ENCODE measurements around the gene PNMA1.

The PNMA1 gene, protein sequence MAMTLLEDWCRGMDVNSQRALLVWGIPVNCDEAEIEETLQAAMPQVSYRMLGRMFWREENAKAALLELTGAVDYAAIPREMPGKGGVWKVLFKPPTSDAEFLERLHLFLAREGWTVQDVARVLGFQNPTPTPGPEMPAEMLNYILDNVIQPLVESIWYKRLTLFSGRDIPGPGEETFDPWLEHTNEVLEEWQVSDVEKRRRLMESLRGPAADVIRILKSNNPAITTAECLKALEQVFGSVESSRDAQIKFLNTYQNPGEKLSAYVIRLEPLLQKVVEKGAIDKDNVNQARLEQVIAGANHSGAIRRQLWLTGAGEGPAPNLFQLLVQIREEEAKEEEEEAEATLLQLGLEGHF

DNA sequence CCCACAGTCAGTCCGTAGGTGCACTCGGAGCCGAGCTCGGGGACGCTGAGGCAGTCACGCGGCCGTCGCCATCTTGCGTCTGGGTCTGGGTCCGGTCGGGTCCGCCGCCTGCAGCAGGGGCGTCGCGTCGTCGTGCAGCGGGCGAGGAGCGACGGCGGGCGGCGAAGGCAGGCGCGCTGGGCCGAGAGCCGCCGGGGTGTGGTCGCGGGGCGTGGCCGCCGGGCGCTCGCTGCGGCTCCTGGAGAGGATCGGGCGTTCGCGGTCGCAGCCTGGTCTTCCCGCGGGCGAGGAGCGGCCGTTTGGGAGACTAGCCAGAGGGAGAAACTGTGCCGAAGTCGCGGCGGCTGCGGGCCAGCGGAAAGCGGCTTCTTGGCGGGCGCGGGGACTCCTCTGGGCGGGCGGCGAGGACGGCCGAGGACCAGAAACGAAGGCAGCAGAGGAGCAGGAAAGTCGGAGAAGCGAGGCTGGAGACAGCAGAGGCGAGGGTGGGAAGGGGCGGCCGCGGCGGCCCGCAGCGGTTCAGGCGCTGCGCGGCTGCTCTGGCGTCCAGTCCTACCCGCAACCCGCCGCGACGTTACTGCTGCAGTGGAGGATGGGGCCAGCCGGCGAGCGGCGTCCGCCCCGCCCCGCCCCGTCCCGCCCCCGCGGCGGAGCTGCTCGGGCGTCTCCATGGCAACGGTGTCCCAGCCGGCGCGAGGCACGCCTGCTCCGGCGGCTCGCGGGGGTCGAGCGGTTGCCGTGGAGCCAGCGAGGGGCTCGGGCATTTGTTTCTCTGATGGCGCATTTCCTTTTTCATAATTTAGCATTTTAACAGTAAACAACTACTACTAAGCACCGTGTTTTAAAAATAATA lies at the start of gene PNMA1:
PNMA1 (minus strand) TSS at position 582 of the 853 bp plus-strand sequence. CDS start 745 bp downstream, outside the sequence.
- DNase-seq (ENCODE audit: low read depth in 2 of 2): peak; percentile 76 to 85

DNA sequence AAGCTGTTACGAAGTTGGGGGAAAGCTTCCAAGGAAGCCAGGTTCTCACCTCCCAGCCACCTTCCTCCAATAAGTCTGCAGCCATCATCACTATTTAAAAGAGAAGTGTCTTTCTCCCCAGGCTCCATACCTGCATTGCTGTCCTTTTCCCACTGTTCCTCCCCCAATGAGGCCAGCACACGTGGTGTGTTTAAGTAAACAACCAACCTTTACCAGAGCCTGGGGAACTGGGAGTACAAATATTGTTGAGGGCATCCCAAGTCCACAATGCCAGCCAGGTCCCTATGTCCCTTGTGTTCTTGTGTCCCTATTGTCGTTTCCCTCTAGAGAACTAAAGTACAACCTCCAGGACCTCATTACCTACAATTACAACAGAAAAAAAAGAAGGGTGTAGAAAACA lies 49.2 kb upstream of the PNMA1 start:
- no peak for DNase-seq (ENCODE audit: low read depth in 2 of 2)

DNA sequence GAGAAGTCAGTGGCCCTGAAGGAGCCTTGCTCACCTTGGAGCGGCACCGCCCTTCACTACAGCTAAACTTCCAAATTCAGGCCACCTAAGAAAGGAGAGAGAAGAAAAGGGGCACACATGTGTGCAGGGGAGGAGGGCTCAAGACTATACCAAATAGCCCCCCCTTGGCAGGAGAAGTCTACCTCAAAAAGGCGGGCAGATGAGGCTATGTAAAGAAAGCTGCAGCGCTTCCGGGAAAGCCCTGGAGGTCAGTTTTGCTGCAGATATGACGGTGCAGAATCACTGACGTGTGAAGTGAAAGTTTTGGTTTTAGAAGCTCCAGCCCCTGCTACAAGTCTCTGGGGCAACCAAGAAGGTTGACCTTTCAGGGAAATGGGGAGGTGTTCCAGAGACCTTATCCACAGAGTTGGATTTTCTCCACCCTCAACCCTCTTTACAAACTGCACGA lies 48.2 kb upstream of the PNMA1 start:
- DNase-seq (ENCODE audit: low read depth in 2 of 2): no peak

DNA sequence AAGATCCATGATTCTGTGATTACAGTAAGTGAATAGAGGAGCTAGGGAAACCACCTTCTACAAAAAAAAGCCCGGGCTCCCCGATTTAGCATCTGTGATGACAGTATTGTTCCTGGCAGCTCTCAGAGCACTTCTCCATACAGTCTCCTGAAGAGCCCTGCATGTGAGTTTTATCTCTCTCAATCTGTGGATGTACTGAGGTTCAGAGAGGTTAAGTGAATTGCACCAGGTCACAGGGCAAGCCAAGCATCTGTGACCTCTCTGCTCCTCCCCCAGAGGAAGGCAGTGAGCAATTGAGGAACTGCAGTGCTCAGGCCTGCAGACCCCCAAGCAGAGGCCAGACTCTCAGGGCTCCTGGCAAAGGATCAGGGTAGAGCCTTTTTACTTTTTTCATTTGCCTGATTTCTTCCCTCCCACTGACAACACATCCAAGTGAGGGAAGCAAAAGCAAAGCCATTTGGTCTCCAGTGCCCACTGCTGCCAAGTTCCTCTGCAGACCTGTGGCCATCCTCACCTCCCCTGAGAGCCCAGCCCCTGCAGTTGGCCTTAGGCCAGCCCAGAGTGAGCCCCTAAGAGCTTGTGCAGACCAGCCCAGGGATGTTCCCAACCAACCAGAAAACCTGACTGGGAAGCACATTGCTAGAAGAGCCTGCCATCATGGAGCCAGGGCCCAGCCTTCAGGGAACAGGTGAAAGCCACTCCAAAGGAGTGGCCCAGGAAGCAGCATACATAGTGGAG lies 47.6 kb upstream of the PNMA1 start:
- DNase-seq (ENCODE audit: low read depth in 2 of 2): no peak

DNA sequence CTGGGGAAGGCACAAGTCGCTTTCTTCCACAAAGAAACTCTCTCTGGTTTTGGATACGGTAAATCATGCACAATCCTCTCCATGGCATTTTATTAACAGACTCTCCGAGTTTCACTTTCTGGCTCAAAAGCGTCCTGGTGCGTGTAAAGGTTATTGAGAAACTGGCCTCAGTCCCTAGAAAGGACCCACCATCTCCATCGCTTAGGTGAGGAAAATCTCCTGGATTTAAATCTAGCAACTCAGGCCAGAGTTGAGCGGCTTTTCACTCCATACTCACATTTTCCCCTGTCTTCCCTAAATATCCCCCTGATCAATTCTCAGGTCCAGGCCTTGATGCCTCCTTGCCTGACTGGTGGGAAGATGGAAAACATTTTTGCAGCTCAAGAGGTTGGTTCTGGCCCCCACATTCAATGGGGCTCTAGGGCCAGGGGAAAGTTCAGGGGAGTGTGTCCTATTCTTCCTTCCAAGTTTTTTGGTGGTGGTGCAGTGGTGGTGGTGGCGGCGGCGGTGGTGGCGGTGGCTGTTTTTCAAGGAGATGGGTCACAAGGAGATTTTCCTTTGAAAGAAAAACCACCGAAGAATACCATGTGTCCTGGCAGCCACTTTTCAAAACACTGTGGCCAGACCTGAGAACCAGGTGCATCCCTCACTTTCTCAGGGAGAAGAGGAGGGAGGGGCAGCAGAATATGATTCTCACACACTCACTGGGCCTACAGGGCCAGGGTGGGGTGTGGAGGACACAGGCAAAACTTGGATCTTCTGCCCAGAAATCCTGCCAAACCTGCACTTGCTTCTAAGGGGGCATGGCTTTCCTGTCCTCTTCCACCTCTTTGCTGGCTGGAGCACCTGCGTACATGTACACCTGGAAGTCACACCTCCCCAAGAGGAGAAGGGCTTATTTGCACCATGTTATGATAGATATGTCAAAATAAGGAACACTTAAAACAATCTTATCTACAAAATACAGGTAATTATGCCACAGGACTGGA lies 46.7 kb upstream of the PNMA1 start:
- no peak for DNase-seq (ENCODE audit: low read depth in 2 of 2)

DNA sequence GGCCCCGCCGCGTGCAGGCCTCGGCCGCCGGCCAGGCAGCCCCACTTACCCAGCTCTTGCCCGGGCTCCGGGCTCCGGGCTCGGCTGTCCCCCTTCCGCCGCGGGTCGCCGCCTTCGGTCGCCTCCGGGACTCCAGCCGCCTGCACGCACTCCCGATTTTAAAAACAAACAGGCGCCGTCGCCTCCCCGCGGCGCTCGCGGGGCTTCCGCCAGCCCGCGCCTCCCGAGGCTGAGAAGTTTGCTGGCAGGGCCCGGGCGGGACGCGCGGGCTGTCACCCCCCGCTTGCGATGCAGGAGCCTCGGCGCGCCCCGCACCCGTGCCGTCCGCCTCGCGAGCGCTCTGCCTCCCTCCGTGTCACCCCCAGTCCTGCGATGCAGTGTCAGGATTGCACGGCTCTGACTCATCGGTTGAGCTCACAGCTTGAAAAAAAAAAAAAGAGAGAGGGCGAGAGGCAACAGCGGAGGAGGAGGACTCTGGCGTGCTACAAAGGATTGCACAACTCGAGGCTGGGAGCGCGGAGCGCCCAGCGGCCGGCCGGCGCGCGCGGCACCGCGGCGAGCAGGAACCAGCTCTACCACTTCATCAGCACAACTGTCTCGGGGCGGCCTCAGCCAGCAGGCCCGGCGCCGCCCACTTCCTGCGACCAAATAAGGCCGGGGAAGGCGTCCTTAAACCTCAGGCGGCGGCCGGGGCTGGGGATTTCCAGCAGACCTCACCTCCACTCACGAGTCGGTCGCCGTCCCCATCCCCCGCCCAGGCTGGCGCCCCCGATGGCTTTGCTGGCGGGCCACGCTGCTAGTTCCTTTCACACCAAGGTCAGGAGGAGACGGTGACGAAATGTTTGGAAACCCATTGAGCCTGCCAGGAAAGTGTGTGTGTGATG lies 45.8 kb upstream of the PNMA1 start:
- peak; percentile 97 to 99 for DNase-seq (ENCODE audit: low read depth in 2 of 2)

DNA sequence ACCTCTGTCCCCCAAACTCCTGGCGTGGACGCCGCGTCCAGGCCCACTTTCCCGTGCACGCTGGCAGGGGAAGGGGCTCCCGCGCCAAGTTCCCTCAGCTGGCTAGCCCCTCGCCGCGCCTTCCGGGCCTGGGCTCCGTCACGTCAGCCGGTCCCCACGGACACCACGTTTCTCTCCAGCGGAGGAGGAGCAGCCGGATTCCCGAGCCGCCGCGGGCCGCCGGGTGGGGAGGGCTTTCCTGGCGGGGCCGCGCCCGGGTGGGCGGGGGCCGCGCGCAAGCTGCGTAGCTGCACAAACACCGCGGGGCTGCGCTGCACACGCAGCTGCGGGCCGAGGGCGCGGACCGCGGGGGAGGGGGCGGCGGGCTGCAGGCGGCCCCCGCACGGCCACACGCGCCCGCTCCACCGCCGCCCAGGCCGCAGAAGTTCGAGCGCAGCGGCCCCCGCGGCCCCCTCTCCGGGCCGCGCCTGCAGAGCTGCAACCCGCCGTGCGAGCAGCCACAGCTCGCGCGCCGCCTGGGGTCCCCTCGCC lies 45.1 kb upstream of the PNMA1 start:
- no peak for DNase-seq (ENCODE audit: low read depth in 2 of 2)

DNA sequence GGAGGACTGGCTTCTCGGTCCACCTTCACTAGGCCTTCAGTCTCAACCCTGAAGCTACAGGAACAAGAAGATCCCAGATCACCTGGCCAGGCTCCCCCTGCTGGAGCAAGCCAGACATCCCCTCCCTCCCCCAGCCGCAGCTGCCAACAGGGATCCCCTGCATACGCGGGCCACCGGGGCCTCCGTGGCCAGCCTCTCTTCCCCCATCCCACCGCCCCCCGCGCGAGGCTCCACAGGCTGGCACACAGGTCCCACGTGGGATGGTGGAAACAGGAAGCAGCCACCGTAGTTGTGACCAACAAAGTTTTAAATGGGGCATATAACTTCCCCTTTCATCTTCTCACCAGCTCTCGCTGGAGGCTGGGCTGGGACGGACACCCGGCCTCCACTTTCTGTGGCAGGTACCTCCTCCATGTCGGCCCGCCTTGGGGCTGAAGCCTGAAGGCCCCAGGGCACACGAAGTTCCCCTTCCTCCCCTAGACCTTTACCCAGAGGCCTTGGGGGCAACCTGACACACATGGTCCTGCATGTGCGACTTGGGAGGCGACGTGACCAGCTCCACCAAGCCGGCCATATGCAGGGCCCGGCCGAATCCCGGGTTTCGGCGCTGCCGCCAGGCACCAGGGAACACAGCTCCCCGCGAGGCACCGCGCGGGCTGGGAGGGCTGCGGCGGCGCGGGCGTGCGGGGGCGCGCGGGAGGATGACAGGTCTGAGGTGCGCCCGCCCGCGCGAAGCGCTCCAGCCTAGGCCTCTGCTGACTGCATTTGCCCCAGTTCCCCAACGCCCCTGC lies 44.4 kb upstream of the PNMA1 start:
- DNase-seq (ENCODE audit: low read depth in 2 of 2): peak; percentile 53 to 65

DNA sequence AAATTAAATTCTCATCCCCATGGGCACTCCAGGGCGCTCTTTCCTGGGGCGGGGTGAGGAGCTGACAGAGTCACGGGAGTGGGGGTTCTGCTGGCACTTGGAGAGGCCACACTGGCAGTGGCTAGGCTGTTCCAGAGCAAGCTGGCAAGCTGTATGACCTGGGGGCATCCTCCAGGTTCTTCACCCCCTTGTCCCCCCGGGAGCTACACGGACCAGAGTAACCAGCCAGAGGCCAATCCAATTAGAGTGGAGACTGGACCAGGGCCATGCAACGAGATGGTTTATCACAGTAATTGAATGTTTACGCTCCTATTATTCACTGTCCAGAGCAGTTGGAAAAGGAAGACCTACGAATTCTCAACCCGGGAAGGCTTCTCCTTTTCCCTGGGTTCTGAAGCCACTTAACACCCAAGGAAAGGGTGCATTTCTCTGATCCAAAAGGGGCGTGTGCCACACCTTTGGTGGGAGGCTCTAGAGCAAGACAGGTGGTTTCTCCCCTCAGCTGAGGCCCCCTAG lies 43.8 kb upstream of the PNMA1 start:
- no peak for DNase-seq (ENCODE audit: low read depth in 2 of 2)

DNA sequence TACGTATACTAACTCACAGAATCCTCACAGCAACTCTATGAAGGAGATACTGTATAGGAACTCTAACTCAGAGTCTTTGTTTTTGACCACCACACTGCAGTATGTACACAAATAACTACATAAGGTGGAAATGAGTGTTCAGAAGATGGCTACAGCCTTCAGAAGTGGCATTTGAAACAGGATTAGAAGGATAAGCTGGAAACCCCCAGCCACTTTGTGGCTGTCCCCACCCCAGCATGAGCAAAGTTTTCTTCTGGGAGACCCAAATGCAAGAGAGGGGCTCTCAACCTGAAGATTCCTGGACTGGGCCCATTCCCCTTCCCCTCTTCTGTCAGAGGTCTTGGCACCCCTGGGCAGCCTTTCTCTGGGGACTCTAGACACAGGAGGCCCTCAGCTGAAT lies 43.2 kb upstream of the PNMA1 start:
- DNase-seq (ENCODE audit: low read depth in 2 of 2): no peak

DNA sequence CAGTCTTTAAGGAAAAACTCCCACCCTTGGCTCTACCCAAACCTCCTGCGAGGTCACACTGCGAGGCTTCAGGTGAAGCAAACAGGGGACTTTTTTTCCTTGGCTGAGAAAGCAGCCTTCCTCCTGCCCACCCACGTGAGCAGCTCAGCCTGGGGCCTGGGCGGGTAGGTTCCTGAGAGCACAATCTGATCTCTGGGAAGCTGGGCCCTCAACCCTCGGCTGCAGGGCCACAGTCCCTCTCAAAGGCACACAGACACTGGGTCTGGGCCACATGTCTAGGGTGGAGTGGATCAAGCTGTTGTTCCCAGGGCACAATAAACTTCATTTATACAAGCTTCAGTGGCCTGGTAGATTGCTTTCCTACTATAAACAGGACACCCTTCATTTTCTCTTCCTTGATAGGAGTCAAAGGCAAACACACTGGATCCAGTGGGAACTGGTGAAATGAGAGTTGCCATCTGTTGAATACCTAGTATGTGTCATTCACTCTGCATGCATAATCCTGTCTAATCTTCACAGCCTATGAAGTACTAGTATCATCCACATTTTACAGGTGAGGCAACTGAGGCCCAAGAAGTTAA lies 41.3 kb upstream of the PNMA1 start:
- DNase-seq (ENCODE audit: low read depth in 2 of 2): no peak

DNA sequence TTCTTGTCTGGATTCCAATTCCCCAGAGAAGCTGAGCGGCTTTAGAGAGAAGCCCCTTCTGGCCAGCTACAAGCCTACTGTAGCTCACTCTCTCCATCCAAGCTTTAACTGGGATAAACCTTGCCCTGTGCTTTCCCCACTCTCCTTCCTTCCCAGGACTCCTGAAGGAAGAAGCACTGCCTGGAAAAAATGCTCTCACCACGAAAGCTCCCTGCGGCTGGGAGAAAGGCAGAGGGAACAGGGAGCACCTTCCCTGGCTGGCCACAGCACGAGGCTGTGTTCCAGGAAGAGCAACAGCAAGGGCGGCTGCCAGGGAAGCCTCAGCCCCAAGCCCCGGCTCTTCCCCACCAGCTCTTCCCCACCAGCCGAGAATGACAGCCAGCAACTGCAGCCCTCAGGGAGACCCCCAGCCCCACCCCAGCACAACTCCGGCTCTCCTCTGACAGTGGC lies 40.8 kb upstream of the PNMA1 start:
- DNase-seq (ENCODE audit: low read depth in 2 of 2): no peak

DNA sequence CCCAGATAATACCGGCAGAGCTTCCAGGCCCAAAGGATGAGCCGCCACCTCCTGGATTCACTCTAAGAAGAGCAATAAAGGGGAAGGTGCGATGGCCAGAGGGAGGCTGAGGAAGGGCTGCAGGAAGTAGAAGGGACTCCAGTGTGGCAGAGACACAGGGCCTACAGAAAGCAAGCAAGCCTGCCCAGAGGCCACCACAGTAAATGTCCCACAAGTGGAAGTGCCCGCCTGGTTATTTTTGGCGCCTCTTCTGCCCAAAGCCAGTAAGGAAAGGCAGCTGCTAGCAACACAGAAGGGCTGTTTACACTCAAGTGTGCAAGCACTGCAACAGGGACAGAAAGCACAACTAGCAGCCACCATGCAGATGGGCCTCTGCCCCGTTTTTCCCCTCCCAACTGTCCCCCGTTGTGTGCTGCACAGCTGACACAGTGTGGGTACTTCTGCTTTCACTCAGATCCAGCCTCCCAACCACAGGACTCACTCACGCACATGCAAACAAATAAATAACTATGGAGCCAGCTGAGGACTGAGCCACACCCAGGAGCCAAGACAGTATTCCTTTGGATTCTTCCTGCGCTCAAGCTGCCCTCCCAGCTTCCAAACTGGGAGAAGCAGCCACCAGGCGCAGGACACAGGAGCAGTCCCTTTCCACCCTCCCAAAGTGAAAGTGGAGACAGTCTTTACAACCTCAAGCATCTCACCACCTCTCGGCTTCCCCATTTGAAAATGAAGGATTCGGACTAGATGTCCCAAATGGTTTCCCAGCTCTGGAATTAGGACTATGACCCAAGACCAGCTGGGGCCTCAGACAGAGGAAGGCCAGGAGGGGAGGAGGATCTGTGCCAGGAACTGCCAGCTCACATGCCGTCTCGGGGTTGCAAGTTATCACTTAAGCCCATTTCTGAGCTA lies 40.0 kb upstream of the PNMA1 start:
- no peak for DNase-seq (ENCODE audit: low read depth in 2 of 2)

DNA sequence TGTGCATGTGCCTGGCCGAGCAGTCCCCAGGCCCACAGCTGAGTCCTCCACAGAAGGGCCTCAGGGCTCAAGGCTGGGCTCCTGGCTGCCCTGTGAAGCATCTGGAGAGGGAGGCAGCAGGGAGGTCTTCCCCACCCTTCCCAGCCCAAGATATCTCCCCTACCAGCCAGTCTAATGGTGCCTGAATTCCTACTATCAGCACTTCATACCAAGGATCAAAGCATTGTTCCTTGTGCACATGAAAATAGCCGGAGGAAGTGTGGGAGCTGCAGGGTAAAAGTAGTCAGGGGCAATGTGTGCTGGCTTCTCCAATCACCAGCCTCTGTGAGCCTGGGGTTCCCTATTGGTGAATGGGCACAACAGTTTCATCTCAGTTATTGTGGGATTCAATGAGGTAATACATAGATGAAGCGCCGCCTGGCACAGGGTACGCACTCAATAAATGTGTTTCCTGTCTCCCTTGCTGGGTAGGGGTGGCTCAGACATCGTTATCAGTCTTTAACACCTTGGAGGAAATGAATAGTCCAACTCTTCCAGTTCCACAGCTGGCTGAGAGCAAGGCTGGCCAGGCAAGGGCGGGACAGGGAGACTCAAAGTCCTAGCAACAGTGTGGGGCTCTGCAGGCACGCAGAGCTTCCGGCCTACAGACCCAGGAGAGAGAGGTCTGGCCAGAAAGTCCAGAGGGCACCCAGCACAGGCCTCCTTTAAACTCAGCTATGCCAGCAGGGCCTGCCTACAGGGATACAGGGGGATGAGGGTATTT lies 39.1 kb upstream of the PNMA1 start:
- DNase-seq (ENCODE audit: low read depth in 2 of 2): no peak

DNA sequence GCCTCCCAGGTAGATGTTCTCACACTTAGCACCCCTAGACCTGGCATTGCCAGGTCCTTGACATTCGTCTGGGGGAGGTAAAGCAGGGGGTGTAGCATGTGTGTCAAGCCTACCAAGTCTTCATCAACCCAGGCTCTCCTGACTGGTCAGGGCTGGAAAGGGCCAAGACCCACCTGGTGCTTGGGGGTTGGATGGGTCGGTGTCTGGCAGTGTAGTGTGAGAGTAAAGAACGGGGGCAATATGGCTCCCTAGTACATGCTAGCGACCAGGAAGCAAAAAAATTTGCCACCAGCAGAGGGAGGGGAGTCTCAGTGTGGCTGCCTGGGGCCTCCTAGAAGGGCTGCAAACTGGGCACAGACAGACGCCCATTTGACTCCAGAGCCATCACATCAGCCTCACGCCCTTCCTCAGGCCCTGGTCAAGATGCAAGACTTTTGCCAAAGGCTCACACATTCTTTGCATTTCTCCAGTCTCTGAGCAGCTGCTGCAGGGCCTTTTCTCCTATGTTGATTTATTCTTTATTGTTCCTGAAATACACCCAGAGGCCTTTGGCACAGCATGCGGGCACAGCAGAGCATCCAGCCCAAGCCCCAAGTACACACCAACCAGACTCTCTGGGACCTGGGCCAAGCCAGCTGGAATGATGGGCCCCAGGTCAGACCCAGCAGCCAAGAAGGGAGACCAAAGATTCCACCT lies 38.3 kb upstream of the PNMA1 start:
- DNase-seq (ENCODE audit: low read depth in 2 of 2): no peak
